ENCODE results near the gene NAA20. TPM values are rescaled to one million over a fixed set of nuclear protein-coding genes. Genes with fewer than 3 reads are reported as not detected.
"Not testable (repeated sequence)": the region's sequence is repeated elsewhere in the genome, so short reads cannot be mapped to it uniquely, and the experiment has no call there.

NAA20 gene
- total RNA-seq, 1 donor from 2014 or later: 41.8 TPM

GRCh38 chr20:19996222-19996621 lies 20.9 kb upstream of the NAA20 start:
- no peak overlapping the region for H3K4me3 ChIP-seq (ENCODE audit: low read depth, low read length)
- no peak for TF ChIP-seq CTCF (conservative IDR thresholded peaks at IDR 0.05; ENCODE audit: low read depth, low read length)
- no peak for DNase-seq (ENCODE audit: low read depth)

- no peak for TF ChIP-seq CTCF (conservative IDR thresholded peaks at IDR 0.05; ENCODE audit: low read depth, low read length)
- DNase-seq (ENCODE audit: low read depth): no peak
- no peak overlapping the region for H3K4me3 ChIP-seq (ENCODE audit: low read depth, low read length)
These were observed 20.2 kb upstream of the NAA20 start for GRCh38 chr20:19996917-19997316.

- no peak for TF ChIP-seq CTCF (conservative IDR thresholded peaks at IDR 0.05; ENCODE audit: low read depth, low read length)
- no peak for DNase-seq (ENCODE audit: low read depth)
- H3K4me3 ChIP-seq (ENCODE audit: low read depth, low read length): no peak overlapping the region
These were observed 18.0 kb upstream of the NAA20 start for GRCh38 chr20:19998990-19999705.

GRCh38 chr20:20000211-20000968 lies 16.8 kb upstream of the NAA20 start:
- TF ChIP-seq CTCF (conservative IDR thresholded peaks at IDR 0.05; ENCODE audit: low read depth, low read length): no peak
- no peak overlapping the region for H3K4me3 ChIP-seq (ENCODE audit: low read depth, low read length)
- no peak for DNase-seq (ENCODE audit: low read depth)

- no peak for TF ChIP-seq CTCF (conservative IDR thresholded peaks at IDR 0.05; ENCODE audit: low read depth, low read length)
- no peak overlapping the region for H3K4me3 ChIP-seq (ENCODE audit: low read depth, low read length)
- no peak for DNase-seq (ENCODE audit: low read depth)
These were observed 14.8 kb upstream of the NAA20 start for GRCh38 chr20:20002101-20002998.

- no peak for TF ChIP-seq CTCF (conservative IDR thresholded peaks at IDR 0.05; ENCODE audit: low read depth, low read length)
- no peak for DNase-seq (ENCODE audit: low read depth)
- H3K4me3 ChIP-seq (ENCODE audit: low read depth, low read length): no peak overlapping the region
These were observed 13.9 kb upstream of the NAA20 start for GRCh38 chr20:20003031-20003954.

GRCh38 chr20:20003955-20004322 lies 13.2 kb upstream of the NAA20 start:
- DNase-seq (ENCODE audit: low read depth); H3K4me3 ChIP-seq (ENCODE audit: low read depth, low read length): not testable (repeated sequence)

All from epithelial cell of proximal tubule (primary cell).